Activated B cell treated with CpG ODN at 0.5 μM for 24 hours (primary cell): ENCODE data around the gene CBFB. TPM values are rescaled to one million over a fixed set of nuclear protein-coding genes. Genes with fewer than 3 reads are reported as not detected.

Source experiments
- ATAC-seq: fragments of 200-7000 bp; cut with Tn5 transposase; one replicate; pipeline ENCODE4 v1.10.0; 2021; ENCODE audit warnings: low read depth, mild to moderate bottlenecking, moderate library complexity
- CTCF ChIA-PET: fragments of 350-600 bp; sonication (Branson Sonifier 250); formaldehyde crosslinking; loops from one replicate; lab custom pipeline; 2021; ENCODE audit warnings: antibody characterized with exemption; lab: Charles Lee
- POLR2A ChIA-PET: fragments of 350-600 bp; sonication (Branson Sonifier 250); formaldehyde crosslinking; loops from one replicate; lab custom pipeline; 2021; ENCODE audit warnings: antibody characterized with exemption; lab: Charles Lee
- DNase-seq: peaks from one replicate; pipeline ENCODE4 v3.0.0; 2022
- H3K27ac Mint-ChIP-seq: one replicate; pipeline ENCODE4 v1.8.0; 2020; ENCODE audit warnings: mixed read lengths
- H3K27me3 Mint-ChIP-seq: one replicate; pipeline ENCODE4 v1.8.0; 2021; ENCODE audit warnings: mixed read lengths
- H3K36me3 Mint-ChIP-seq: one replicate; pipeline ENCODE4 v1.8.0; 2021; ENCODE audit warnings: low read depth, mixed read lengths
- H3K4me1 Mint-ChIP-seq: one replicate; pipeline ENCODE4 v1.8.0; 2021; ENCODE audit warnings: mixed read lengths
- H3K4me3 Mint-ChIP-seq: one replicate; pipeline ENCODE4 v1.8.0; 2020; ENCODE audit warnings: mild to moderate bottlenecking, mixed read lengths
- H3K9me3 Mint-ChIP-seq: one replicate; pipeline ENCODE4 v1.8.0; 2020; ENCODE audit warnings: mixed read lengths
- CTCF ChIP-seq: fragments of 200-600 bp; IDR thresholded peaks from one replicate; pipeline ENCODE4 v1.8.0; 2022; ENCODE audit warnings: antibody characterized with exemption, mild to moderate bottlenecking
- intact Hi-C: fragments of 100-400 bp; cut with micrococcal nuclease; formaldehyde crosslinking; loops from one replicate; pipeline ENCODE4 v1.15.1; 2024
- total RNA-seq: library from RNA; stranded (reverse); gene quantifications from 2 replicates; pipeline ENCODE4 v1.2.3, GENCODE V29; 2022

CBFB gene
- total RNA-seq, 1 donor from 2014 or later, result 66.6 TPM

GRCh38 chr16:67149276-67150046 is 120.5 kb downstream of the CBFB start:
- Mint-ChIP-seq H3K4me3 (no peak overlapping the region), H3K27ac (no peak overlapping the region), H3K4me1 (peaks cover 13% of the 10 kb centered on the region), H3K36me3 (peaks cover 38% of the 10 kb centered on the region), H3K9me3 (no peaks in the 10 kb centered on the region), H3K27me3 (peaks cover 17% of the 10 kb centered on the region)
- no peak for TF ChIP-seq CTCF
- ATAC-seq, result no peak
- intact Hi-C loops, result loop anchor here (10.0 kb wide), 1 partner anchor 515 kb away; the partner anchor contains the start of genes ACD, C16orf86, ENKD1 and PARD6A
- POLR2A ChIA-PET, result no interaction called here
- CTCF ChIA-PET, result no interaction called here
- no peak for DNase-seq

- no peak for DNase-seq
Observed at GRCh38 chr16:67150047-67150832, 121.3 kb downstream of the CBFB start.

More at GRCh38 chr16:67150047-67150832, 121.3 kb downstream of the CBFB start:
- POLR2A ChIA-PET, result interaction anchor here (0.5 to 1.5 kb wide), 3 partner anchors 9 to 407 kb away, joined by 3 to 4 read pairs (median 4); partner anchors contain the start of gene TRADD
- TF ChIP-seq CTCF, result no peak
- peak; percentile 40 for ATAC-seq
- no peak overlapping the region for H3K27ac Mint-ChIP-seq
- intact Hi-C loops, result loop anchor here (10.0 kb wide), 1 partner anchor 515 kb away; the partner anchor contains the start of genes ACD, C16orf86, ENKD1 and PARD6A
- no peak overlapping the region for H3K4me3 Mint-ChIP-seq
- CTCF ChIA-PET, result no interaction called here
- peaks cover 15% of the 10 kb centered on the region for H3K4me1 Mint-ChIP-seq
- peaks cover 30% of the 10 kb centered on the region for H3K36me3 Mint-ChIP-seq
- peaks cover 17% of the 10 kb centered on the region for H3K27me3 Mint-ChIP-seq
- no peaks in the 10 kb centered on the region for H3K9me3 Mint-ChIP-seq

Other genes starting within 250 kb of the CBFB start
- 0.27 TPM in 1 of 2 replicates, not detected in the other for gene TERB1, start 227.6 kb upstream of the CBFB start, total RNA-seq
- gene NAE1, start 198.2 kb upstream of the CBFB start, total RNA-seq, result 53.7 and 54.1 TPM in 2 replicates
- not detected in 2 replicates for gene CA7, start 184.7 kb upstream of the CBFB start, total RNA-seq
- 13.0 and 13.2 TPM in 2 replicates for gene PDP2, start 148.6 kb upstream of the CBFB start, total RNA-seq
- gene CDH16, start 110.3 kb upstream of the CBFB start, total RNA-seq, result not detected in 2 replicates
- 0.15 TPM in 1 of 2 replicates, not detected in the other for gene RRAD, start 103.6 kb upstream of the CBFB start, total RNA-seq
- 65.8 and 66.2 TPM in 2 replicates for gene CIAO2B, start 94.7 kb upstream of the CBFB start, total RNA-seq
- 31.9 and 34.7 TPM in 2 replicates for gene CES2, start 93.6 kb upstream of the CBFB start, total RNA-seq
- gene CES3, start 67.9 kb upstream of the CBFB start, total RNA-seq, result 0.29 and 0.61 TPM in 2 replicates
- gene CES4A, start 40.6 kb upstream of the CBFB start, total RNA-seq, result 7.1 and 10.2 TPM in 2 replicates
- 13.8 and 16.9 TPM in 2 replicates for gene PHAF1, start 80.8 kb downstream of the CBFB start, total RNA-seq
- 0.64 and 0.93 TPM in 2 replicates for gene B3GNT9, start 121.8 kb downstream of the CBFB start, total RNA-seq
- gene TRADD, start 130.8 kb downstream of the CBFB start, total RNA-seq, result 31.5 and 37.3 TPM in 2 replicates
- gene FBXL8, start 130.8 kb downstream of the CBFB start, total RNA-seq, result 5.6 and 6.5 TPM in 2 replicates
- gene HSF4, start 135.6 kb downstream of the CBFB start, total RNA-seq, result 5.9 and 7.3 TPM in 2 replicates
- gene NOL3, start 141.4 kb downstream of the CBFB start, total RNA-seq, result 0.64 and 0.91 TPM in 2 replicates
- gene MATCAP1, start 154.8 kb downstream of the CBFB start, total RNA-seq, result 10.6 and 18.7 TPM in 2 replicates
- not detected in 2 replicates for gene EXOC3L1, start 161.0 kb downstream of the CBFB start, total RNA-seq
- gene E2F4, start 163.0 kb downstream of the CBFB start, total RNA-seq, result 117 and 128 TPM in 2 replicates
- 6.8 and 6.9 TPM in 2 replicates for gene ELMO3, start 170.0 kb downstream of the CBFB start, total RNA-seq
- gene TMEM208, start 198.0 kb downstream of the CBFB start, total RNA-seq, result 37.1 and 41.3 TPM in 2 replicates
- gene FHOD1, start 218.3 kb downstream of the CBFB start, total RNA-seq, result 45.5 and 50.4 TPM in 2 replicates
- 1.9 and 2.5 TPM in 2 replicates for gene SLC9A5, start 219.8 kb downstream of the CBFB start, total RNA-seq